Measurements from ENCODE around the gene SHB. TPM values are rescaled to one million over a fixed set of nuclear protein-coding genes. Genes with fewer than 3 reads are reported as not detected.

SHB gene
- total RNA-seq, 1 donor from 2014 or later, result 0.44 TPM

- Mint-ChIP-seq H3K4me1 (no peaks in the 10 kb centered on the region), H3K4me3 (no peak overlapping the region)
Observed at GRCh38 chr9:38015266-38015665, 53.8 kb downstream of the SHB start.

GRCh38 chr9:38012767-38013450 is 56.1 kb downstream of the SHB start:
- no peak for DNase-seq
- TF ChIP-seq CTCF (IDR thresholded peaks at IDR 0.05), result no peak
- CTCF ChIA-PET, result no interaction called here
- H3K27me3 Mint-ChIP-seq, result peaks cover 3% of the 10 kb centered on the region
- no peak overlapping the region for H3K4me3 Mint-ChIP-seq
- ATAC-seq (ENCODE audit: low read depth), result no peak
- POLR2A ChIA-PET, result no interaction called here
- H3K9me3 Mint-ChIP-seq, result no peaks in the 10 kb centered on the region
- H3K4me1 Mint-ChIP-seq, result peaks cover 8% of the 10 kb centered on the region
- intact Hi-C loops (cut with micrococcal nuclease), result no loop called here
- no peaks in the 10 kb centered on the region for H3K36me3 Mint-ChIP-seq (ENCODE audit: low read depth)
- no peak overlapping the region for H3K27ac Mint-ChIP-seq

More at GRCh38 chr9:38015266-38015665, 53.8 kb downstream of the SHB start:
- no peaks in the 10 kb centered on the region for H3K9me3 Mint-ChIP-seq
- H3K36me3 Mint-ChIP-seq (ENCODE audit: low read depth), result no peaks in the 10 kb centered on the region
- no peak overlapping the region for H3K27ac Mint-ChIP-seq
- H3K27me3 Mint-ChIP-seq, result peaks cover 3% of the 10 kb centered on the region
- TF ChIP-seq CTCF (IDR thresholded peaks at IDR 0.05), result no peak
- no peak for DNase-seq
- intact Hi-C loops (cut with micrococcal nuclease), result no loop called here
- ChIA-PET CTCF (no interaction called here), POLR2A (no interaction called here)
- ATAC-seq (ENCODE audit: low read depth), result no peak

- Mint-ChIP-seq H3K9me3 (no peaks in the 10 kb centered on the region), H3K36me3 (ENCODE audit: low read depth) (no peaks in the 10 kb centered on the region), H3K27ac (no peak overlapping the region), H3K4me3 (no peak overlapping the region), H3K27me3 (no peaks in the 10 kb centered on the region), H3K4me1 (peaks cover 9% of the 10 kb centered on the region)
- ATAC-seq (ENCODE audit: low read depth) (no peak), DNase-seq (no peak)
- ChIA-PET POLR2A (no interaction called here), CTCF (no interaction called here)
- intact Hi-C loops (cut with micrococcal nuclease), result no loop called here
- TF ChIP-seq CTCF (IDR thresholded peaks at IDR 0.05), result no peak
Observed at GRCh38 chr9:38011991-38012390, 57.0 kb downstream of the SHB start.

DNA sequence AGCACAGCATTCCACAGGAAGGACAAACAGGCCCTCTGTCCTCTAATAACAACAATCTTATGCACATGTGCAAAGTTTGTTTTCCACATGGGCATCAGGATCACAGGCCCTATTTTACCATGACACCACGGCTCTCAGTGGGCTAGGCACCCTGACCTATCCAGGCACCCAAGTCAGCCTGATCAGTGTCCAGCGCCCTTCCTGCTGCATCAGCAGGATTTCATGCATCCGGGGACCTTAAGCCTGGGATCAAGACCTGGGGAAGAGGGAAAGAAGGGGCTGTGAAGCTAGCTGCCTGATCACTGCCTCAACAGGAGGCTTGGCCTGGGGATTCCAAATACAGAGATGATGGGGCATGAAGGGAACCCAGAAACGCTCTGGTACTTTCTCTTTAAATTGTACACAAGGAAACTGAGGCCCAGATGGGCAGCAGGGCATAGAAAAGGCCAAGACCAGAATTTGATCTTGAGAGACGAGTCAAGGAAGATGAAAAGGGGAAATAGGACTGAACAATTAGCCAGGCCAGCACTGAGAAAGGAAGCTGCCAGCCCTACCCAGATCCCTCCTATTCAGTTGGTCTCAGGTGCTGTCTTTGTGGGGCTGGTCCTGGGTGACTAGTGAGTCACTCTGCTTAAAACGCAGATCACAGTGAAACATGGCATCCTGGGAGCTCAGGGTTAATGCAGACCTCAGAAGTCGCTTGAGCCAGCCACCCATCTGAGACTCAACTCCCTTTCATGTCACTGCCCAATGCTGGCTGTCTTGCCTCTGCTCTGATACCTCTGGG is 57.9 kb downstream of the SHB start:
- H3K27me3 Mint-ChIP-seq, result no peaks in the 10 kb centered on the region
- POLR2A ChIA-PET, result no interaction called here
- DNase-seq (no peak), ATAC-seq (ENCODE audit: low read depth) (no peak)
- H3K4me3 Mint-ChIP-seq, result no peak overlapping the region
- intact Hi-C loops (cut with micrococcal nuclease), result no loop called here
- no peak for TF ChIP-seq CTCF (IDR thresholded peaks at IDR 0.05)
- H3K4me1 Mint-ChIP-seq, result peaks cover 9% of the 10 kb centered on the region
- H3K36me3 Mint-ChIP-seq (ENCODE audit: low read depth), result no peaks in the 10 kb centered on the region
- CTCF ChIA-PET, result no interaction called here
- no peak overlapping the region for H3K27ac Mint-ChIP-seq
- no peaks in the 10 kb centered on the region for H3K9me3 Mint-ChIP-seq

- no peaks in the 10 kb centered on the region for H3K36me3 Mint-ChIP-seq (ENCODE audit: low read depth)
- DNase-seq, result no peak
- no peak for TF ChIP-seq CTCF (IDR thresholded peaks at IDR 0.05)
- no peak overlapping the region for H3K27ac Mint-ChIP-seq
- H3K4me3 Mint-ChIP-seq, result no peak overlapping the region
- no peak for ATAC-seq (ENCODE audit: low read depth)
- intact Hi-C loops (cut with micrococcal nuclease), result no loop called here
- CTCF ChIA-PET, result no interaction called here
- no peaks in the 10 kb centered on the region for H3K27me3 Mint-ChIP-seq
- POLR2A ChIA-PET, result no interaction called here
- H3K4me1 Mint-ChIP-seq, result peaks cover 9% of the 10 kb centered on the region
- no peaks in the 10 kb centered on the region for H3K9me3 Mint-ChIP-seq
Observed at GRCh38 chr9:38009990-38010389, 59.0 kb downstream of the SHB start.
